Astrocyte (in vitro differentiated cells and primary cell): Measurements from ENCODE around the gene TIMM22. TPM values are rescaled to one million over a fixed set of nuclear protein-coding genes. Genes with fewer than 3 reads are reported as not detected.

Source experiments
- DNase-seq: peaks from one replicate; pipeline ENCODE4 v3.0.0-alpha.2; 2010; ENCODE audit warnings: low read depth
- FAIRE-seq: peaks from 2 replicates; lab custom pipeline; 2011; peaks lifted over from hg19 to GRCh38; lab: Jason Lieb, UNC
- H2AFZ ChIP-seq: 2 replicates; pipeline ENCODE4 v1.6.0; 2012; ENCODE audit warnings: low read depth, low read length, inconsistent platforms
- H3K27ac ChIP-seq: 2 replicates; pipeline ENCODE4 v1.5.1; 2011; ENCODE audit warnings: low read depth, low read length, inconsistent platforms
- H3K27me3 ChIP-seq: 2 replicates; pipeline ENCODE4 v1.6.0; 2011; ENCODE audit warnings: low read length, inconsistent platforms; ENCODE audit not compliant: insufficient read depth
- H3K36me3 ChIP-seq: 2 replicates; pipeline ENCODE4 v1.5.1; 2011; ENCODE audit warnings: low read length, inconsistent platforms; ENCODE audit not compliant: insufficient read depth
- H3K4me1 ChIP-seq: 2 replicates; pipeline ENCODE4 v1.5.1; 2011; ENCODE audit warnings: low read length, inconsistent platforms; ENCODE audit not compliant: insufficient read depth
- H3K4me2 ChIP-seq: 2 replicates; pipeline ENCODE4 v1.6.0; 2012; ENCODE audit warnings: low read length, inconsistent platforms
- H3K4me3 ChIP-seq: 2 replicates; pipeline ENCODE4 v1.5.1; 2011; ENCODE audit warnings: low read depth, mild to moderate bottlenecking, low read length, inconsistent platforms; ENCODE audit not compliant: insufficient read depth
- H3K79me2 ChIP-seq: 2 replicates; pipeline ENCODE4 v1.6.0; 2012; ENCODE audit warnings: mild to moderate bottlenecking, low read length, inconsistent platforms; ENCODE audit not compliant: insufficient read depth
- H3K9ac ChIP-seq: 2 replicates; pipeline ENCODE4 v1.6.0; 2012; ENCODE audit warnings: mild to moderate bottlenecking, low read length, inconsistent platforms
- H3K9me3 ChIP-seq: 2 replicates; pipeline ENCODE4 v1.5.1; 2012; ENCODE audit warnings: low read depth, mild to moderate bottlenecking, low read length, inconsistent platforms; ENCODE audit not compliant: insufficient read depth
- H4K20me1 ChIP-seq: 2 replicates; pipeline ENCODE4 v1.6.0; 2012; ENCODE audit warnings: low read length, inconsistent platforms; ENCODE audit not compliant: insufficient read depth
- H3K27ac Mint-ChIP-seq: one replicate; pipeline ENCODE4 v1.8.0; 2021; ENCODE audit warnings: mild to moderate bottlenecking, mixed read lengths; ENCODE audit not compliant: unreplicated experiment
- H3K27me3 Mint-ChIP-seq: one replicate; pipeline ENCODE4 v1.8.0; 2021; ENCODE audit warnings: low read depth, mixed read lengths; ENCODE audit not compliant: unreplicated experiment
- H3K36me3 Mint-ChIP-seq: one replicate; pipeline ENCODE4 v1.8.0; 2021; ENCODE audit warnings: low read depth, mixed read lengths; ENCODE audit not compliant: unreplicated experiment
- H3K4me1 Mint-ChIP-seq: one replicate; pipeline ENCODE4 v1.8.0; 2021; ENCODE audit warnings: low read depth, mixed read lengths; ENCODE audit not compliant: unreplicated experiment
- H3K4me3 Mint-ChIP-seq: one replicate; pipeline ENCODE4 v1.8.0; 2021; ENCODE audit warnings: mild to moderate bottlenecking, moderate library complexity, mixed read lengths; ENCODE audit not compliant: unreplicated experiment
- H3K9me3 Mint-ChIP-seq: one replicate; pipeline ENCODE4 v1.8.0; 2021; ENCODE audit warnings: mild to moderate bottlenecking, mixed read lengths; ENCODE audit not compliant: unreplicated experiment
- CTCF ChIP-seq: IDR thresholded peaks from 2 replicates; pipeline ENCODE4 v1.5.1; 2011; ENCODE audit warnings: low read depth, mild to moderate bottlenecking, inconsistent platforms, low read length, moderate library complexity; ENCODE audit not compliant: insufficient read depth
- EZH2 ChIP-seq: IDR thresholded peaks from 2 replicates; pipeline ENCODE4 v1.6.1; 2012; ENCODE audit warnings: mild to moderate bottlenecking, low read length, inconsistent platforms; ENCODE audit not compliant: insufficient read depth
- microRNA-seq: library from miRNA; unstranded; fragments of <30 nt; microRNA quantifications from one replicate; pipeline ENCODE4 v1.2.0, GENCODE V29; 2020
- total RNA-seq: library from RNA; stranded (reverse); gene quantifications from 2 replicates; pipeline ENCODE4 v1.2.1, GENCODE V29; 2021

The TIMM22 gene
- total RNA-seq, 1 donor from 2014 or later = 20.0 TPM

GRCh38 chr17:1050996-1051925, 54.3 kb downstream of the TIMM22 start:
- no peak overlapping the region for H3K27ac ChIP-seq
- peaks cover 36% of the 10 kb centered on the region for H4K20me1 ChIP-seq
- no peaks in the 10 kb centered on the region for H3K27me3 Mint-ChIP-seq
- H3K4me1 Mint-ChIP-seq = peaks cover 2% of the 10 kb centered on the region
- peaks cover 10% of the 10 kb centered on the region for H3K36me3 ChIP-seq
- FAIRE-seq (no peak), DNase-seq (no peak)
- H3K9me3 Mint-ChIP-seq = no peaks in the 10 kb centered on the region
- H2AFZ ChIP-seq = no peak overlapping the region
- H3K4me2 ChIP-seq = no peak overlapping the region
- no peaks in the 10 kb centered on the region for H3K79me2 ChIP-seq
- no peak overlapping the region for H3K9ac ChIP-seq
- H3K9me3 ChIP-seq = no peaks in the 10 kb centered on the region
- H3K27me3 ChIP-seq = no peaks in the 10 kb centered on the region
- no peak overlapping the region for H3K4me3 Mint-ChIP-seq
- no peak overlapping the region for H3K27ac Mint-ChIP-seq
- H3K4me3 ChIP-seq = no peak overlapping the region
- H3K4me1 ChIP-seq = peaks cover 9% of the 10 kb centered on the region
- peaks cover 11% of the 10 kb centered on the region for H3K36me3 Mint-ChIP-seq
- no peak for TF ChIP-seq EZH2
- TF ChIP-seq CTCF = no peak

Small RNA genes lying within 50 kb of the gene (microRNA-seq; reads per million reads assigned to microRNA genes)
- 1.1 reads per million for gene MIR3183

Other genes starting within 250 kb of the TIMM22 start
- gene GEMIN4, start 244.9 kb upstream of the TIMM22 start, total RNA-seq = 17.3 and 18.4 TPM in 2 replicates
- gene GLOD4, start 214.8 kb upstream of the TIMM22 start, total RNA-seq = 48.3 and 61.8 TPM in 2 replicates
- gene MRM3, start 214.8 kb upstream of the TIMM22 start, total RNA-seq = 7.7 and 8.3 TPM in 2 replicates
- 104 and 106 TPM in 2 replicates for gene NXN, start 17.4 kb upstream of the TIMM22 start, total RNA-seq
- 70.9 and 85.0 TPM in 2 replicates for gene ABR, start 182.9 kb downstream of the TIMM22 start, total RNA-seq